Central memory CD8-positive, alpha-beta T cell (primary cell): ENCODE results near the gene BTBD9.
A peak's percentile ranks its signal among the peaks of the same experiment; 100 is the strongest.

Experiments
- ATAC-seq: fragments of 150-1000 bp; cut with Tn5 transposase; replicated peaks from 2 replicates; pipeline ENCODE4 v1.10.0; 2022; ENCODE audit warnings: mild to moderate bottlenecking, moderate FRiP score, moderate number of reproducible peaks; ENCODE audit not compliant: poor library complexity, severe bottlenecking; ENCODE audit errors: extremely low read depth
- DNase-seq, 2 donors: peaks; one replicate each; pipeline ENCODE4 v3.0.0; 2021; ENCODE audit warnings: low spot score in 2 of 2
- H3K27ac Mint-ChIP-seq: one replicate; pipeline ENCODE4 v1.8.0; 2022; ENCODE audit warnings: low read depth, mild to moderate bottlenecking, moderate library complexity, mixed read lengths
- H3K27me3 Mint-ChIP-seq: one replicate; pipeline ENCODE4 v1.8.0; 2022; ENCODE audit warnings: mixed read lengths
- H3K36me3 Mint-ChIP-seq: one replicate; pipeline ENCODE4 v1.8.0; 2022; ENCODE audit warnings: mild to moderate bottlenecking, moderate library complexity, mixed read lengths; ENCODE audit not compliant: insufficient read depth
- H3K4me1 Mint-ChIP-seq: one replicate; pipeline ENCODE4 v1.8.0; 2022; ENCODE audit warnings: mixed read lengths
- H3K4me3 Mint-ChIP-seq: one replicate; pipeline ENCODE4 v1.8.0; 2022; ENCODE audit warnings: mild to moderate bottlenecking, moderate library complexity, mixed read lengths
- H3K9me3 Mint-ChIP-seq: one replicate; pipeline ENCODE4 v1.8.0; 2022; ENCODE audit warnings: mixed read lengths

Gene BTBD9

GRCh38 chr6:38194282-38194572, 445.5 kb downstream of the BTBD9 start:
- DNase-seq: no peak
- Mint-ChIP-seq H3K9me3 (no peaks in the 10 kb centered on the region), H3K27me3 (no peaks in the 10 kb centered on the region), H3K4me3 (no peak overlapping the region), H3K36me3 (peaks cover 9% of the 10 kb centered on the region), H3K27ac (no peak overlapping the region), H3K4me1 (no peaks in the 10 kb centered on the region)
- ATAC-seq: no peak

GRCh38 chr6:38193481-38194281, 446.0 kb downstream of the BTBD9 start:
- Mint-ChIP-seq H3K9me3 (no peaks in the 10 kb centered on the region), H3K4me3 (no peak overlapping the region), H3K36me3 (peaks cover 9% of the 10 kb centered on the region), H3K27ac (peak overlapping the region; percentile 5), H3K4me1 (no peaks in the 10 kb centered on the region), H3K27me3 (no peaks in the 10 kb centered on the region)
- ATAC-seq (no peak), DNase-seq (no peak)

GRCh38 chr6:38193051-38193450, 446.7 kb downstream of the BTBD9 start:
- ATAC-seq (no peak), DNase-seq (no peak)
- H3K4me3 Mint-ChIP-seq: no peak overlapping the region
- H3K27me3 Mint-ChIP-seq: no peaks in the 10 kb centered on the region
- no peaks in the 10 kb centered on the region for H3K4me1 Mint-ChIP-seq
- H3K36me3 Mint-ChIP-seq: peaks cover 12% of the 10 kb centered on the region
- no peak overlapping the region for H3K27ac Mint-ChIP-seq
- H3K9me3 Mint-ChIP-seq: no peaks in the 10 kb centered on the region

- H3K4me1 Mint-ChIP-seq: peaks cover under 1% of the 10 kb centered on the region
Measured at GRCh38 chr6:38192487-38192886, 447.2 kb downstream of the BTBD9 start.

GRCh38 chr6:38192011-38192410, 447.7 kb downstream of the BTBD9 start:
- peaks cover 12% of the 10 kb centered on the region for H3K36me3 Mint-ChIP-seq
- H3K27me3 Mint-ChIP-seq: no peaks in the 10 kb centered on the region
- H3K4me3 Mint-ChIP-seq: no peak overlapping the region
- ATAC-seq: no peak
- no peak overlapping the region for H3K27ac Mint-ChIP-seq
- H3K9me3 Mint-ChIP-seq: no peaks in the 10 kb centered on the region
- H3K4me1 Mint-ChIP-seq: peaks cover 5% of the 10 kb centered on the region
- no peak for DNase-seq

More at GRCh38 chr6:38192487-38192886, 447.2 kb downstream of the BTBD9 start:
- Mint-ChIP-seq H3K9me3 (no peaks in the 10 kb centered on the region), H3K4me3 (no peak overlapping the region), H3K36me3 (peaks cover 12% of the 10 kb centered on the region), H3K27ac (no peak overlapping the region), H3K27me3 (no peaks in the 10 kb centered on the region)
- ATAC-seq (no peak), DNase-seq (no peak)

- ATAC-seq (no peak), DNase-seq (no peak)
- Mint-ChIP-seq H3K27ac (no peak overlapping the region), H3K4me1 (peaks cover 7% of the 10 kb centered on the region), H3K36me3 (peaks cover 12% of the 10 kb centered on the region), H3K9me3 (no peaks in the 10 kb centered on the region), H3K27me3 (no peaks in the 10 kb centered on the region), H3K4me3 (peak overlapping the region; percentile 34)
Measured at GRCh38 chr6:38191418-38191817, 448.3 kb downstream of the BTBD9 start.

GRCh38 chr6:38188677-38189335, 450.9 kb downstream of the BTBD9 start:
- ATAC-seq (no peak), DNase-seq (no peak)
- no peaks in the 10 kb centered on the region for H3K9me3 Mint-ChIP-seq
- peak overlapping the region; percentile 74 for H3K27ac Mint-ChIP-seq
- no peak overlapping the region for H3K4me3 Mint-ChIP-seq
- H3K4me1 Mint-ChIP-seq: peaks cover 7% of the 10 kb centered on the region
- peaks cover 14% of the 10 kb centered on the region for H3K36me3 Mint-ChIP-seq
- no peaks in the 10 kb centered on the region for H3K27me3 Mint-ChIP-seq

- Mint-ChIP-seq H3K4me1 (peaks cover 7% of the 10 kb centered on the region), H3K36me3 (peaks cover 19% of the 10 kb centered on the region)
Measured at GRCh38 chr6:38187811-38188590, 451.7 kb downstream of the BTBD9 start.

GRCh38 chr6:38187325-38187724, 452.4 kb downstream of the BTBD9 start:
- peaks cover 7% of the 10 kb centered on the region for H3K4me1 Mint-ChIP-seq
- H3K27ac Mint-ChIP-seq: peak overlapping the region; percentile 25
- ATAC-seq (no peak), DNase-seq (no peak)
- H3K4me3 Mint-ChIP-seq: no peak overlapping the region
- no peaks in the 10 kb centered on the region for H3K9me3 Mint-ChIP-seq
- peaks cover 18% of the 10 kb centered on the region for H3K36me3 Mint-ChIP-seq
- no peaks in the 10 kb centered on the region for H3K27me3 Mint-ChIP-seq

More at GRCh38 chr6:38187811-38188590, 451.7 kb downstream of the BTBD9 start:
- H3K9me3 Mint-ChIP-seq: no peaks in the 10 kb centered on the region
- DNase-seq: no peak
- H3K27ac Mint-ChIP-seq: no peak overlapping the region
- no peak overlapping the region for H3K4me3 Mint-ChIP-seq
- no peaks in the 10 kb centered on the region for H3K27me3 Mint-ChIP-seq
- ATAC-seq: no peak

GRCh38 chr6:38185752-38186151, 454.0 kb downstream of the BTBD9 start:
- H3K27ac Mint-ChIP-seq: no peak overlapping the region
- no peaks in the 10 kb centered on the region for H3K9me3 Mint-ChIP-seq

GRCh38 chr6:38185244-38185643, 454.5 kb downstream of the BTBD9 start:
- DNase-seq (no peak), ATAC-seq (no peak)
- Mint-ChIP-seq H3K9me3 (no peaks in the 10 kb centered on the region), H3K27ac (no peak overlapping the region), H3K4me1 (peaks cover 7% of the 10 kb centered on the region), H3K36me3 (peaks cover 19% of the 10 kb centered on the region), H3K4me3 (no peak overlapping the region), H3K27me3 (no peaks in the 10 kb centered on the region)

More at GRCh38 chr6:38185752-38186151, 454.0 kb downstream of the BTBD9 start:
- Mint-ChIP-seq H3K36me3 (peaks cover 18% of the 10 kb centered on the region), H3K27me3 (no peaks in the 10 kb centered on the region), H3K4me3 (no peak overlapping the region), H3K4me1 (peaks cover 7% of the 10 kb centered on the region)
- DNase-seq (no peak), ATAC-seq (no peak)

- ATAC-seq (no peak), DNase-seq (no peak)
- Mint-ChIP-seq H3K4me3 (no peak overlapping the region), H3K27me3 (no peaks in the 10 kb centered on the region), H3K27ac (no peak overlapping the region), H3K4me1 (peaks cover 7% of the 10 kb centered on the region), H3K9me3 (no peaks in the 10 kb centered on the region), H3K36me3 (peaks cover 19% of the 10 kb centered on the region)
Measured at GRCh38 chr6:38184585-38185080, 455.1 kb downstream of the BTBD9 start.
